ENCODE results near the gene C1QTNF6. TPM values are rescaled to one million over a fixed set of nuclear protein-coding genes. Genes with fewer than 3 reads are reported as not detected.

Gene C1QTNF6
- total and polyA plus RNA-seq, 10 of the 15 experiments (the other 5 are each of a cell fraction or from before 2014, with no cell fraction given), result 0.16 to 4.1 (median 1.3) TPM

DNA sequence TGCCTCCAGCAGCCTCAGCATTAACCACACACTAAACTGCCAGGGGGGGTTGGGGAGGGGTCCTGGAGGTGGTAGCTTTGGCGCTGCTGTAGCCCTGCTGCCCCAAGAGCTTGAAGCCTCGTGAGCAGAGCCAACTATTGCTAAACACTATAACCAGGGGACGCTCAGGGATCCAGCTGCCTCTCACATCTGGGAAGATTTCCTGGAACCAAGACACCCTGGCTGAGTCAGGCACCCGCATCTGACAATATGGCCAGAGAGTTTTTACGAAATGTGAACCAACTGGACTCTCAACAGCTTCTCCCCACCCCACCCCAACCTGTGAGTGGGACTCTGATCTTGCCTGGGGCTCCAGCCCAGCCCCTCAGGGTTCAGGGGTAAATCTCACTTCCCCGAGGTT, 14.3 kb downstream of the C1QTNF6 start (continued):
- TF ChIP-seq, protein P1, sequence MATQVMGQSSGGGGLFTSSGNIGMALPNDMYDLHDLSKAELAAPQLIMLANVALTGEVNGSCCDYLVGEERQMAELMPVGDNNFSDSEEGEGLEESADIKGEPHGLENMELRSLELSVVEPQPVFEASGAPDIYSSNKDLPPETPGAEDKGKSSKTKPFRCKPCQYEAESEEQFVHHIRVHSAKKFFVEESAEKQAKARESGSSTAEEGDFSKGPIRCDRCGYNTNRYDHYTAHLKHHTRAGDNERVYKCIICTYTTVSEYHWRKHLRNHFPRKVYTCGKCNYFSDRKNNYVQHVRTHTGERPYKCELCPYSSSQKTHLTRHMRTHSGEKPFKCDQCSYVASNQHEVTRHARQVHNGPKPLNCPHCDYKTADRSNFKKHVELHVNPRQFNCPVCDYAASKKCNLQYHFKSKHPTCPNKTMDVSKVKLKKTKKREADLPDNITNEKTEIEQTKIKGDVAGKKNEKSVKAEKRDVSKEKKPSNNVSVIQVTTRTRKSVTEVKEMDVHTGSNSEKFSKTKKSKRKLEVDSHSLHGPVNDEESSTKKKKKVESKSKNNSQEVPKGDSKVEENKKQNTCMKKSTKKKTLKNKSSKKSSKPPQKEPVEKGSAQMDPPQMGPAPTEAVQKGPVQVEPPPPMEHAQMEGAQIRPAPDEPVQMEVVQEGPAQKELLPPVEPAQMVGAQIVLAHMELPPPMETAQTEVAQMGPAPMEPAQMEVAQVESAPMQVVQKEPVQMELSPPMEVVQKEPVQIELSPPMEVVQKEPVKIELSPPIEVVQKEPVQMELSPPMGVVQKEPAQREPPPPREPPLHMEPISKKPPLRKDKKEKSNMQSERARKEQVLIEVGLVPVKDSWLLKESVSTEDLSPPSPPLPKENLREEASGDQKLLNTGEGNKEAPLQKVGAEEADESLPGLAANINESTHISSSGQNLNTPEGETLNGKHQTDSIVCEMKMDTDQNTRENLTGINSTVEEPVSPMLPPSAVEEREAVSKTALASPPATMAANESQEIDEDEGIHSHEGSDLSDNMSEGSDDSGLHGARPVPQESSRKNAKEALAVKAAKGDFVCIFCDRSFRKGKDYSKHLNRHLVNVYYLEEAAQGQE (IDR thresholded peaks at IDR 0.05; ENCODE audit: low read depth, low read length), result no peak
- TF ChIP-seq, protein P2, sequence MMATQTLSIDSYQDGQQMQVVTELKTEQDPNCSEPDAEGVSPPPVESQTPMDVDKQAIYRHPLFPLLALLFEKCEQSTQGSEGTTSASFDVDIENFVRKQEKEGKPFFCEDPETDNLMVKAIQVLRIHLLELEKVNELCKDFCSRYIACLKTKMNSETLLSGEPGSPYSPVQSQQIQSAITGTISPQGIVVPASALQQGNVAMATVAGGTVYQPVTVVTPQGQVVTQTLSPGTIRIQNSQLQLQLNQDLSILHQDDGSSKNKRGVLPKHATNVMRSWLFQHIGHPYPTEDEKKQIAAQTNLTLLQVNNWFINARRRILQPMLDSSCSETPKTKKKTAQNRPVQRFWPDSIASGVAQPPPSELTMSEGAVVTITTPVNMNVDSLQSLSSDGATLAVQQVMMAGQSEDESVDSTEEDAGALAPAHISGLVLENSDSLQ (IDR thresholded peaks at IDR 0.05), result no peak
- TF ChIP-seq EED (IDR thresholded peaks at IDR 0.05; ENCODE audit: low read depth) (no peak), SIX5 (IDR thresholded peaks at IDR 0.05; ENCODE audit: low read depth, low read length, severe bottlenecking) (no peak), IKZF1 (conservative IDR thresholded peaks at IDR 0.05) (no peak), ZBED1 (IDR thresholded peaks at IDR 0.05; ENCODE audit: borderline replicate concordance) (no peak), EP300 (IDR thresholded peaks at IDR 0.05; ENCODE audit: borderline replicate concordance in 1 of 2, control insufficient read depth in 1 of 2, low read depth in 2 of 2, low read length in 2 of 2) (no peak), TBL1XR1 (IDR thresholded peaks at IDR 0.05; ENCODE audit: low read depth, low read length) (no peak), ZNF622 (IDR thresholded peaks at IDR 0.05) (no peak), SP1 (IDR thresholded peaks at IDR 0.05; ENCODE audit: low read depth, low read length) (no peak), POLR2AphosphoS5 (IDR thresholded peaks at IDR 0.05; ENCODE audit: low read length) (no peak)
- TF ChIP-seq, protein P3, sequence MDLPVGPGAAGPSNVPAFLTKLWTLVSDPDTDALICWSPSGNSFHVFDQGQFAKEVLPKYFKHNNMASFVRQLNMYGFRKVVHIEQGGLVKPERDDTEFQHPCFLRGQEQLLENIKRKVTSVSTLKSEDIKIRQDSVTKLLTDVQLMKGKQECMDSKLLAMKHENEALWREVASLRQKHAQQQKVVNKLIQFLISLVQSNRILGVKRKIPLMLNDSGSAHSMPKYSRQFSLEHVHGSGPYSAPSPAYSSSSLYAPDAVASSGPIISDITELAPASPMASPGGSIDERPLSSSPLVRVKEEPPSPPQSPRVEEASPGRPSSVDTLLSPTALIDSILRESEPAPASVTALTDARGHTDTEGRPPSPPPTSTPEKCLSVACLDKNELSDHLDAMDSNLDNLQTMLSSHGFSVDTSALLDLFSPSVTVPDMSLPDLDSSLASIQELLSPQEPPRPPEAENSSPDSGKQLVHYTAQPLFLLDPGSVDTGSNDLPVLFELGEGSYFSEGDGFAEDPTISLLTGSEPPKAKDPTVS (IDR thresholded peaks at IDR 0.05; ENCODE audit: low read depth, low read length), result no peak
- TF ChIP-seq, protein P4, sequence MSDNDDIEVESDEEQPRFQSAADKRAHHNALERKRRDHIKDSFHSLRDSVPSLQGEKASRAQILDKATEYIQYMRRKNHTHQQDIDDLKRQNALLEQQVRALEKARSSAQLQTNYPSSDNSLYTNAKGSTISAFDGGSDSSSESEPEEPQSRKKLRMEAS (IDR thresholded peaks at IDR 0.05; ENCODE audit: low read depth, low read length), result no peak

All from GM12878 (cell line).